Neural progenitor cell (in vitro differentiated cells): ENCODE data around the gene RCSD1. TPM values are rescaled to one million over a fixed set of nuclear protein-coding genes. Genes with fewer than 3 reads are reported as not detected.
A peak's percentile ranks its signal among the peaks of the same experiment; 100 is the strongest.

Experiments used
- DNase-seq: peaks from one replicate; pipeline ENCODE4 v3.0.0-alpha.2; 2016; ENCODE audit warnings: low spot score
- H2AFZ ChIP-seq: fragments of 200-600 bp; sonication (generic); replicated peaks from 2 replicates; pipeline ENCODE4 v1.6.1; 2016; ENCODE audit warnings: antibody characterized with exemption
- H3F3A ChIP-seq: fragments of 200-600 bp; sonication (generic); 2 replicates; pipeline ENCODE4 v1.6.1; 2016; ENCODE audit warnings: antibody characterized with exemption, low read depth
- H3K27ac ChIP-seq: fragments of 200-600 bp; sonication (generic); 2 replicates; pipeline ENCODE4 v1.5.1; 2016; ENCODE audit warnings: mild to moderate bottlenecking
- H3K27me3 ChIP-seq: fragments of 200-600 bp; sonication (generic); 2 replicates; pipeline ENCODE4 v1.6.1; 2016; ENCODE audit warnings: mild to moderate bottlenecking, moderate library complexity
- H3K36me3 ChIP-seq: fragments of 200-600 bp; sonication (generic); 2 replicates; pipeline ENCODE4 v1.5.1; 2016
- H3K4me1 ChIP-seq: fragments of 200-600 bp; sonication (generic); 2 replicates; pipeline ENCODE4 v1.6.1; 2016; ENCODE audit warnings: mixed run types
- H3K4me2 ChIP-seq: fragments of 200-600 bp; sonication (generic); 2 replicates; pipeline ENCODE4 v1.6.1; 2016
- H3K4me3 ChIP-seq: fragments of 200-600 bp; sonication (generic); 2 replicates; pipeline ENCODE4 v1.5.1; 2016
- H3K79me2 ChIP-seq: fragments of 200-600 bp; sonication (generic); 2 replicates; pipeline ENCODE4 v1.6.1; 2016; ENCODE audit warnings: low read depth
- H3K9ac ChIP-seq: fragments of 200-600 bp; sonication (generic); 2 replicates; pipeline ENCODE4 v1.6.1; 2016
- H3K9me3 ChIP-seq: fragments of 200-600 bp; sonication (generic); 2 replicates; pipeline ENCODE4 v1.5.1; 2016; ENCODE audit warnings: low read depth
- H4K20me1 ChIP-seq: fragments of 200-600 bp; sonication (generic); 2 replicates; pipeline ENCODE4 v1.6.1; 2016; ENCODE audit warnings: low read depth
- H3K27ac Mint-ChIP-seq: 3 replicates; pipeline ENCODE4 v1.8.0; 2021; ENCODE audit warnings: mixed read lengths
- H3K27me3 Mint-ChIP-seq: 2 replicates; pipeline ENCODE4 v1.8.0; 2022; ENCODE audit warnings: low read depth, mild to moderate bottlenecking, inconsistent platforms, moderate library complexity, mixed read lengths; ENCODE audit not compliant: insufficient read depth
- H3K36me3 Mint-ChIP-seq: 3 replicates; pipeline ENCODE4 v1.8.0; 2021; ENCODE audit warnings: mixed read lengths
- H3K4me1 Mint-ChIP-seq: 3 replicates; pipeline ENCODE4 v1.8.0; 2021; ENCODE audit warnings: mixed read lengths
- H3K4me3 Mint-ChIP-seq: 3 replicates; pipeline ENCODE4 v1.8.0; 2021; ENCODE audit warnings: mild to moderate bottlenecking, moderate library complexity, mixed read lengths
- H3K9me3 Mint-ChIP-seq: 3 replicates; pipeline ENCODE4 v1.8.0; 2020; ENCODE audit warnings: mixed read lengths
- EZH2 ChIP-seq: fragments of 200-600 bp; sonication (generic); IDR thresholded peaks from 2 replicates; pipeline ENCODE4 v1.6.1; 2017; ENCODE audit warnings: antibody characterized with exemption, mild to moderate bottlenecking, moderate library complexity
- EZH2phosphoT487 ChIP-seq: fragments of 200-600 bp; sonication (generic); IDR thresholded peaks from 2 replicates; pipeline ENCODE4 v1.6.1; 2017; ENCODE audit warnings: antibody characterized with exemption
- total RNA-seq: library from RNA; depleted of rRNA; stranded (reverse); fragments of >200 nt; gene quantifications from 2 replicates; pipeline ENCODE4 v1.2.3, GENCODE V29; 2015; ENCODE audit warnings: low replicate concordance
- TF ChIP-seq, protein P1 (sequence below): fragments of 200-600 bp; sonication (generic); IDR thresholded peaks from 2 replicates; pipeline ENCODE4 v1.5.1; 2017; ENCODE audit warnings: antibody characterized with exemption, mild to moderate bottlenecking

The RCSD1 gene
- total RNA-seq, 1 donor from 2014 or later = 0.06 TPM

GRCh38 chr1:167661527-167662426 lies 31.7 kb downstream of the RCSD1 start:
- H3K27ac Mint-ChIP-seq = no peak overlapping the region
- Histone ChIP-seq H4K20me1 (no peaks in the 10 kb centered on the region), H3K9ac (no peak overlapping the region), H2AFZ (no peak overlapping the region), H3K27me3 (no peaks in the 10 kb centered on the region), H3K79me2 (no peaks in the 10 kb centered on the region), H3F3A (no peaks in the 10 kb centered on the region), H3K9me3 (no peaks in the 10 kb centered on the region), H3K4me3 (no peak overlapping the region), H3K4me1 (no peaks in the 10 kb centered on the region), H3K36me3 (no peaks in the 10 kb centered on the region), H3K4me2 (no peak overlapping the region), H3K27ac (no peak overlapping the region)
- no peak for TF ChIP-seq EZH2phosphoT487
- TF ChIP-seq, protein P1, sequence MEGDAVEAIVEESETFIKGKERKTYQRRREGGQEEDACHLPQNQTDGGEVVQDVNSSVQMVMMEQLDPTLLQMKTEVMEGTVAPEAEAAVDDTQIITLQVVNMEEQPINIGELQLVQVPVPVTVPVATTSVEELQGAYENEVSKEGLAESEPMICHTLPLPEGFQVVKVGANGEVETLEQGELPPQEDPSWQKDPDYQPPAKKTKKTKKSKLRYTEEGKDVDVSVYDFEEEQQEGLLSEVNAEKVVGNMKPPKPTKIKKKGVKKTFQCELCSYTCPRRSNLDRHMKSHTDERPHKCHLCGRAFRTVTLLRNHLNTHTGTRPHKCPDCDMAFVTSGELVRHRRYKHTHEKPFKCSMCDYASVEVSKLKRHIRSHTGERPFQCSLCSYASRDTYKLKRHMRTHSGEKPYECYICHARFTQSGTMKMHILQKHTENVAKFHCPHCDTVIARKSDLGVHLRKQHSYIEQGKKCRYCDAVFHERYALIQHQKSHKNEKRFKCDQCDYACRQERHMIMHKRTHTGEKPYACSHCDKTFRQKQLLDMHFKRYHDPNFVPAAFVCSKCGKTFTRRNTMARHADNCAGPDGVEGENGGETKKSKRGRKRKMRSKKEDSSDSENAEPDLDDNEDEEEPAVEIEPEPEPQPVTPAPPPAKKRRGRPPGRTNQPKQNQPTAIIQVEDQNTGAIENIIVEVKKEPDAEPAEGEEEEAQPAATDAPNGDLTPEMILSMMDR = no peak
- H3K9me3 Mint-ChIP-seq = no peaks in the 10 kb centered on the region
- H3K27me3 Mint-ChIP-seq = peaks cover 4% of the 10 kb centered on the region
- no peak for DNase-seq
- H3K36me3 Mint-ChIP-seq = no peaks in the 10 kb centered on the region
- no peak overlapping the region for H3K4me3 Mint-ChIP-seq
- peaks cover 28% of the 10 kb centered on the region for H3K4me1 Mint-ChIP-seq

DNA sequence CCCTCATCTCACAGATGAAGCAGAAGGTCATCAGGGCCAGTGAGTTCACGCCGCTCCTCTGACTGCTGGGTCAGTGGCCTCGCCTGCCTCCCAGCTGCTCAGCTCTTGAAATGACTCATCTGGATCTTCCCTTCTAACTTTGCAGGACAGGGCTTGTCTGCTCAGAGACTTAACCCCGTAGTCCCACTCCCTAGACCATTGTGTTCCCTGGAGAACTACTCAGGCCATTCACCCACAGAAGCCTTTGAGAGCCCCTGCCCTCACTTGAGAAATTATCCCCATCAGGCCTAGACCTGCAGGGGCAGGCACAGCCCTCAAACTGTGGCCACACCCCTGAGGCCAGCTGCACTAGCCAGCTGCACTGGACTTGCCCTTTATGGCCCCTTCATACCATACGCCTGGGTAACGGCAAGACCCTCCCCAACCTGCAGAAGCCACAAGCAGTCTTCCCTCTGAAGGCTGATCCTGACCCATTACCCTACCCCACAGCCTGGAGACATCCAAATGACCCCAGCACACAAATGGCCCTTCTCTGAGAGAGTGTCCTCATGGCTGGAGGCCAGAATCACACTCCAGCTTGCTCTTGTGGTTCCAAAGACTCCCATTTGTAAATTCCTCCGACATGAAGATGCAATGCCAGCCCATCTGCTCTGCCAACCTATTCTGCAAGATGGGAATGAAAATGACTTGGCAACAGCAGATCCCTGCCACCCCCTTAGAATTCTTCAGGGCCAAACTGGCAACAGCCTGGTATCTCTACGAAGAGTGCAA lies 33.2 kb downstream of the RCSD1 start:
- no peaks in the 10 kb centered on the region for H3K36me3 Mint-ChIP-seq
- H3K4me1 Mint-ChIP-seq = peaks cover 28% of the 10 kb centered on the region
- Histone ChIP-seq H3K27me3 (no peaks in the 10 kb centered on the region), H3K9ac (no peak overlapping the region), H3K27ac (no peak overlapping the region), H3K79me2 (no peaks in the 10 kb centered on the region), H3F3A (no peaks in the 10 kb centered on the region), H3K36me3 (no peaks in the 10 kb centered on the region), H3K4me3 (no peak overlapping the region), H3K9me3 (no peaks in the 10 kb centered on the region), H4K20me1 (no peaks in the 10 kb centered on the region), H3K4me1 (no peaks in the 10 kb centered on the region), H3K4me2 (no peak overlapping the region), H2AFZ (no peak overlapping the region)
- H3K4me3 Mint-ChIP-seq = no peak overlapping the region
- peaks cover 4% of the 10 kb centered on the region for H3K27me3 Mint-ChIP-seq
- TF ChIP-seq EZH2phosphoT487 = no peak
- TF ChIP-seq, protein P1 = no peak
- no peaks in the 10 kb centered on the region for H3K9me3 Mint-ChIP-seq
- peak overlapping the region; percentile 15 for H3K27ac Mint-ChIP-seq
- no peak for DNase-seq

DNA sequence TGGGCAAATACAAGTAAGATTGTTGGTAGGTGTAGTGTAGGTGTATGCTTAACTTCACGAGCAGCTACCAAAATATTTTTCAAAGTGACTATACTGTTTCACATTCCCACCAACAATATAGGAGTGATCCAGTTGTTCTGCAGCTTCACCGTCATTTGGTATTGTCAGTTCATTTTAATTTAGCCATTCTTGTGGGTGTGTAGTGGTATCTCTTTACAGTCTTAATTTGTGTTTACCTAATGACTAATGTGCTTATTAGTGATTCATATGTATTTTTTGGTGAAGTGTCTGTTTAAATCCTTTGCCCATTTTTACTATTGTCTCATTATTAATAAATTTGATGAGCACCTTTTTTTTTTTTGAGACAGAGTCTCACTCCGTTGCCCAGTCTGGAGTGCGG lies 35.4 kb downstream of the RCSD1 start:
- no peaks in the 10 kb centered on the region for H3K9me3 ChIP-seq
- H3K27me3 ChIP-seq = no peaks in the 10 kb centered on the region
- no peaks in the 10 kb centered on the region for H3K4me1 ChIP-seq
- H2AFZ ChIP-seq = no peak overlapping the region
- H3K27ac Mint-ChIP-seq = no peak overlapping the region
- H3K4me2 ChIP-seq = no peak overlapping the region
- TF ChIP-seq EZH2phosphoT487 (no peak), EZH2 (no peak)
- TF ChIP-seq, protein P1 = no peak
- no peak overlapping the region for H3K4me3 Mint-ChIP-seq
- peaks cover 4% of the 10 kb centered on the region for H3K27me3 Mint-ChIP-seq
- peaks cover 25% of the 10 kb centered on the region for H3K4me1 Mint-ChIP-seq
- no peaks in the 10 kb centered on the region for H3K9me3 Mint-ChIP-seq
- no peaks in the 10 kb centered on the region for H3K79me2 ChIP-seq
- H3K36me3 Mint-ChIP-seq = no peaks in the 10 kb centered on the region
- H3F3A ChIP-seq = no peaks in the 10 kb centered on the region
- H3K9ac ChIP-seq = no peak overlapping the region
- H4K20me1 ChIP-seq = no peaks in the 10 kb centered on the region
- H3K4me3 ChIP-seq = no peak overlapping the region
- no peak overlapping the region for H3K27ac ChIP-seq
- no peaks in the 10 kb centered on the region for H3K36me3 ChIP-seq
- no peak for DNase-seq
